ENCODE data around the gene CDX1. TPM values are rescaled to one million over a fixed set of nuclear protein-coding genes. Genes with fewer than 3 reads are reported as not detected.

The CDX1 gene
- total RNA-seq, 2 experiments from 2014 or later: not detected

GRCh38 chr5:150141544-150142184 is 24.9 kb upstream of the CDX1 start:
- Mint-ChIP-seq H3K4me1 (ENCODE audit: low read depth) (no peaks in the 10 kb centered on the region), H3K36me3 (ENCODE audit: low read depth) (no peaks in the 10 kb centered on the region), H3K27ac (no peak overlapping the region), H3K9me3 (no peaks in the 10 kb centered on the region), H3K27me3 (no peaks in the 10 kb centered on the region), H3K4me3 (no peak overlapping the region)
- H3K36me3 ChIP-seq (ENCODE audit: insufficient read depth, low read length): no peaks in the 10 kb centered on the region
- intact Hi-C loops (cut with DNase I, micrococcal nuclease): no loop called here
- ATAC-seq (ENCODE audit: poor library complexity): no peak
- no peak for TF ChIP-seq CTCF (IDR thresholded peaks at IDR 0.05)
- H3K27me3 ChIP-seq (ENCODE audit: control insufficient read depth in 1 of 2, insufficient read depth in 2 of 2, low read length in 2 of 2): no peaks in the 10 kb centered on the region
- no peaks in the 10 kb centered on the region for H3K4me1 ChIP-seq (ENCODE audit: insufficient read depth, low read length)
- POLR2A ChIA-PET: no interaction called here
- H3K27ac ChIP-seq (ENCODE audit: low read depth in 1 of 2, low read length in 2 of 2): no peak overlapping the region
- H3K4me3 ChIP-seq (ENCODE audit: low read length): no peak overlapping the region
- no peaks in the 10 kb centered on the region for H3K9me3 ChIP-seq (ENCODE audit: control insufficient read depth in 1 of 2, insufficient read depth in 1 of 2, low read length in 2 of 2)
- CTCF ChIA-PET: no interaction called here
- no peak for DNase-seq

- Mint-ChIP-seq H3K36me3 (ENCODE audit: low read depth) (no peaks in the 10 kb centered on the region), H3K4me3 (no peak overlapping the region), H3K27ac (no peak overlapping the region), H3K9me3 (no peaks in the 10 kb centered on the region), H3K27me3 (no peaks in the 10 kb centered on the region), H3K4me1 (ENCODE audit: low read depth) (no peaks in the 10 kb centered on the region)
- Histone ChIP-seq H3K4me3 (ENCODE audit: low read length) (no peak overlapping the region), H3K27me3 (ENCODE audit: control insufficient read depth in 1 of 2, insufficient read depth in 2 of 2, low read length in 2 of 2) (no peaks in the 10 kb centered on the region), H3K27ac (ENCODE audit: low read depth in 1 of 2, low read length in 2 of 2) (no peak overlapping the region), H3K4me1 (ENCODE audit: insufficient read depth, low read length) (no peaks in the 10 kb centered on the region), H3K36me3 (ENCODE audit: insufficient read depth, low read length) (no peaks in the 10 kb centered on the region), H3K9me3 (ENCODE audit: control insufficient read depth in 1 of 2, insufficient read depth in 1 of 2, low read length in 2 of 2) (no peaks in the 10 kb centered on the region)
- ChIA-PET CTCF (no interaction called here), POLR2A (no interaction called here)
- intact Hi-C loops (cut with DNase I, micrococcal nuclease): no loop called here
- no peak for TF ChIP-seq CTCF (IDR thresholded peaks at IDR 0.05)
- ATAC-seq (ENCODE audit: poor library complexity) (no peak), DNase-seq (no peak)
These were observed 24.2 kb upstream of the CDX1 start for GRCh38 chr5:150142185-150142958.

- Mint-ChIP-seq H3K4me3 (no peak overlapping the region), H3K4me1 (ENCODE audit: low read depth) (no peaks in the 10 kb centered on the region), H3K36me3 (ENCODE audit: low read depth) (no peaks in the 10 kb centered on the region), H3K27me3 (no peaks in the 10 kb centered on the region), H3K27ac (no peak overlapping the region), H3K9me3 (no peaks in the 10 kb centered on the region)
- TF ChIP-seq CTCF (IDR thresholded peaks at IDR 0.05): no peak
- H3K36me3 ChIP-seq (ENCODE audit: insufficient read depth, low read length): no peaks in the 10 kb centered on the region
- H3K9me3 ChIP-seq (ENCODE audit: control insufficient read depth in 1 of 2, insufficient read depth in 1 of 2, low read length in 2 of 2): no peaks in the 10 kb centered on the region
- H3K27ac ChIP-seq (ENCODE audit: low read depth in 1 of 2, low read length in 2 of 2): no peak overlapping the region
- H3K4me1 ChIP-seq (ENCODE audit: insufficient read depth, low read length): no peaks in the 10 kb centered on the region
- CTCF ChIA-PET: no interaction called here
- DNase-seq: peak in 2 of 14 experiments; percentile 57 to 67
- POLR2A ChIA-PET: no interaction called here
- ATAC-seq (ENCODE audit: poor library complexity): no peak
- intact Hi-C loops (cut with DNase I, micrococcal nuclease): no loop called here
- H3K4me3 ChIP-seq (ENCODE audit: low read length): no peak overlapping the region
- H3K27me3 ChIP-seq (ENCODE audit: control insufficient read depth in 1 of 2, insufficient read depth in 2 of 2, low read length in 2 of 2): no peaks in the 10 kb centered on the region
These were observed 23.6 kb upstream of the CDX1 start for GRCh38 chr5:150142959-150143349.
